B cell (primary cell): ENCODE results near the gene CLASRP. TPM values are rescaled to one million over a fixed set of nuclear protein-coding genes. Genes with fewer than 3 reads are reported as not detected.
A peak's percentile ranks its signal among the peaks of the same experiment; 100 is the strongest.

Experiments used
- ATAC-seq: fragments of 200-7000 bp; cut with Tn5 transposase; one replicate; pipeline ENCODE4 v1.10.0; 2021; ENCODE audit warnings: low read depth, mild to moderate bottlenecking, moderate number of reproducible peaks, moderate library complexity
- CTCF ChIA-PET: fragments of 350-600 bp; sonication (Branson Sonifier 250); formaldehyde crosslinking; loops from one replicate; lab custom pipeline; 2021; ENCODE audit warnings: antibody characterized with exemption, inconsistent platforms; lab: Charles Lee
- POLR2A ChIA-PET: fragments of 350-600 bp; sonication (Branson Sonifier 250); formaldehyde crosslinking; loops from one replicate; lab custom pipeline; 2021; ENCODE audit warnings: antibody characterized with exemption; lab: Charles Lee
- DNase-seq: peaks from one replicate; pipeline ENCODE4 v3.0.0; 2013
- H2AFZ ChIP-seq: 2 replicates; pipeline ENCODE4 v1.6.1; 2012; ENCODE audit warnings: mild to moderate bottlenecking, low read depth, low read length; ENCODE audit not compliant: insufficient read depth, poor library complexity, severe bottlenecking
- H3K27ac ChIP-seq, 2 donors: 1 replicate in 1 of 2; 2 replicates in 1 of 2; pipeline ENCODE4 v1.5.1; 2012 to 2013; ENCODE audit warnings: low read length in 2 of 2, mild to moderate bottlenecking in 2 of 2, moderate library complexity in 1 of 2
- H3K27me3 ChIP-seq, 4 experiments: fragments of 200-600 bp in 1 of 4; sonication (generic) in 1 of 4; replicated peaks in 1 of 4; 1 replicate in 2 of 4; 2 replicates in 2 of 4; pipeline versions ENCODE4 v1.6.1 to v1.7.0; 2013 to 2016; ENCODE audit warnings: low read length in 3 of 4, mild to moderate bottlenecking in 2 of 4, mixed read lengths in 1 of 4, moderate library complexity in 1 of 4; ENCODE audit not compliant: insufficient read depth in 4 of 4, control insufficient read depth in 3 of 4; ENCODE audit errors: control extremely low read depth in 1 of 4
- H3K36me3 ChIP-seq, 2 experiments: replicated peaks in 1 of 2; 1 replicate in 1 of 2; 2 replicates in 1 of 2; pipeline versions ENCODE4 v1.6.1 to v1.7.1; 2013; ENCODE audit warnings: low read length in 1 of 2; ENCODE audit not compliant: insufficient read depth in 2 of 2, control insufficient read depth in 1 of 2; ENCODE audit errors: control extremely low read depth in 1 of 2, extremely low read depth in 1 of 2
- H3K4me1 ChIP-seq, 2 donors: fragments of 200-600 bp in 1 of 2; sonication (generic) in 1 of 2; 1 replicate in 1 of 2; 2 replicates in 1 of 2; pipeline versions ENCODE4 v1.5.1 to v1.6.1; 2013 to 2017; ENCODE audit warnings: low read length in 2 of 2; ENCODE audit not compliant: control insufficient read depth in 2 of 2, insufficient read depth in 2 of 2
- H3K4me2 ChIP-seq: replicated peaks from 2 replicates; pipeline ENCODE3; 2012; ENCODE audit warnings: mild to moderate bottlenecking, low read depth, low read length; ENCODE audit not compliant: poor library complexity, severe bottlenecking
- H3K4me3 ChIP-seq, 5 experiments: fragments of 200-600 bp in 1 of 5; sonication (generic) in 1 of 5; 1 replicate in 3 of 5; 2 replicates in 2 of 5; pipeline versions ENCODE4 v1.5.1 to v1.7.0; 2011 to 2016; ENCODE audit warnings: low read length in 4 of 5, mild to moderate bottlenecking in 4 of 5, low read depth in 2 of 5, control low read depth in 1 of 5, moderate library complexity in 1 of 5; ENCODE audit not compliant: insufficient read depth in 1 of 5; ENCODE audit errors: control extremely low read depth in 1 of 5, extremely low read depth in 1 of 5
- H3K79me2 ChIP-seq: fragments of 200-600 bp; sonication (generic); one replicate; pipeline ENCODE4 v1.6.0; 2016; ENCODE audit warnings: low read length; ENCODE audit not compliant: control insufficient read depth, insufficient read depth
- H3K9ac ChIP-seq: fragments of 200-600 bp; sonication (generic); 2 replicates; pipeline ENCODE4 v1.6.1; 2017; ENCODE audit warnings: mild to moderate bottlenecking, low read length, moderate library complexity
- H3K9me3 ChIP-seq, 3 donors: one replicate each; pipeline versions ENCODE4 v1.6.1 to v1.7.1; 2013; ENCODE audit warnings: low read length in 2 of 3; ENCODE audit not compliant: control insufficient read depth in 2 of 3, insufficient read depth in 1 of 3; ENCODE audit errors: control extremely low read depth in 1 of 3
- H4K20me1 ChIP-seq: 2 replicates; pipeline ENCODE4 v1.6.0; 2012; ENCODE audit warnings: mild to moderate bottlenecking, low read length; ENCODE audit not compliant: insufficient read depth, control insufficient read depth, poor library complexity, severe bottlenecking
- H3K27ac Mint-ChIP-seq: one replicate; pipeline ENCODE4 v1.8.0; 2021; ENCODE audit warnings: mixed read lengths
- H3K27me3 Mint-ChIP-seq: one replicate; pipeline ENCODE4 v1.8.0; 2021; ENCODE audit warnings: mixed read lengths
- H3K4me1 Mint-ChIP-seq: one replicate; pipeline ENCODE4 v1.8.0; 2021; ENCODE audit warnings: mixed read lengths
- H3K4me3 Mint-ChIP-seq: one replicate; pipeline ENCODE4 v1.8.0; 2021; ENCODE audit warnings: mixed read lengths
- H3K9me3 Mint-ChIP-seq: one replicate; pipeline ENCODE4 v1.8.0; 2022; ENCODE audit warnings: mixed read lengths; ENCODE audit not compliant: insufficient read depth
- EZH2 ChIP-seq: IDR thresholded peaks from 2 replicates; pipeline ENCODE4 v1.6.1; 2012; ENCODE audit warnings: borderline replicate concordance, low read depth, mild to moderate bottlenecking, moderate library complexity, low read length; ENCODE audit not compliant: insufficient read depth, poor library complexity, severe bottlenecking
- WGBS: methylation state at CpG from one replicate; pipeline ENCODE4 v1.1.5; 2013; ENCODE audit warnings: missing lambda C conversion rate; ENCODE audit not compliant: insufficient coverage; 5-methylcytosine and 5-hydroxymethylcytosine counted together
- intact Hi-C: fragments of 100-400 bp; cut with micrococcal nuclease; formaldehyde crosslinking; loops from one replicate; pipeline ENCODE4 v1.10.0; 2022
- polyA plus RNA-seq: library from polyadenylated mRNA; depleted of rRNA; stranded (reverse); fragments of >200 nt; gene quantifications from 2 replicates; pipeline ENCODE4 v1.2.3, GENCODE V29; 2012
- total RNA-seq, 2 donors: library from RNA; stranded (reverse); fragments of 120-200 nt in 1 of 2; gene quantifications; 1 replicate in 1 of 2; 2 replicates in 1 of 2; pipeline versions ENCODE4 v1.2.3 to v1.2.4, GENCODE V29; 2013 to 2022
- TF ChIP-seq, protein P1 (sequence below): fragments of 200-600 bp; IDR thresholded peaks from one replicate; pipeline ENCODE4 v1.8.0; 2022; ENCODE audit warnings: antibody characterized with exemption, mild to moderate bottlenecking

CLASRP gene
- total and polyA plus RNA-seq, 2 donors (not counting 1 experiment from before 2014, with no cell fraction given): 234 to 285 TPM

DNA sequence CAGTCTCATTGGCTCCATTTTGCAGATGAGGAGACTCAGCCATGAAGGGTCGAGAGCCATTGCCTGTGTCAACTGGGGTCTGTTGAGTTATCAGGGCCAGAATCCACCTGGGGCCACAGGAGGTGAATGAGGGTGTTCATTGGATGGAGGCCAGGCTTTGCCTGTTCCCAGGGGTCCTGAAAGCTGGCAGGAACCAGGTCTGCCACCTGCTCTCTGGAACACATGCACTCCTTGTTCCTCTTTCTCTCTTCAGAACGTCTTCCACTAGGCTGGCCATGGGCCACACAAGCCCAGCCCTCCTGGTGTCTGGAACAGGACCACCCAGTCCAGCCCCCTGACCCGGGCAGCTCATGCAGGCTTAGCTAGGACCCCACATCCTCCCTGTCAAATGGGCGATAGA, 75.3 kb downstream of the CLASRP start:
- DNase-seq (no peak), ATAC-seq (no peak)
- H3K4me1 ChIP-seq: peaks cover 32 to 59% of the 10 kb centered on the region in 2 donors
- WGBS: 38% methylated on average over 3 of the region's 4 CpGs
- Mint-ChIP-seq H3K4me1 (peaks cover 66% of the 10 kb centered on the region), H3K9me3 (no peaks in the 10 kb centered on the region), H3K4me3 (no peak overlapping the region), H3K27ac (peak overlapping the region; percentile 11), H3K27me3 (no peaks in the 10 kb centered on the region)
- intact Hi-C loops: no loop called here
- peaks cover 96% of the 10 kb centered on the region for H3K79me2 ChIP-seq
- H3K9me3 ChIP-seq: no peaks in the 10 kb centered on the region
- POLR2A ChIA-PET: no interaction called here
- H3K4me3 ChIP-seq: no peak overlapping the region
- H3K9ac ChIP-seq: no peak overlapping the region
- no peak overlapping the region for H2AFZ ChIP-seq
- CTCF ChIA-PET: interaction anchor here (0.6 to 3.5 kb wide), 2 partner anchors 11 to 170 kb away, joined by 3 to 14 read pairs; no protein-coding TSS in a partner anchor
- no peaks in the 10 kb centered on the region for H3K36me3 ChIP-seq
- H3K27ac ChIP-seq: no peak overlapping the region
- no peaks in the 10 kb centered on the region for H3K27me3 ChIP-seq
- peaks cover 85% of the 10 kb centered on the region for H4K20me1 ChIP-seq
- peak overlapping the region; percentile 14 for H3K4me2 ChIP-seq
- TF ChIP-seq, protein P1, sequence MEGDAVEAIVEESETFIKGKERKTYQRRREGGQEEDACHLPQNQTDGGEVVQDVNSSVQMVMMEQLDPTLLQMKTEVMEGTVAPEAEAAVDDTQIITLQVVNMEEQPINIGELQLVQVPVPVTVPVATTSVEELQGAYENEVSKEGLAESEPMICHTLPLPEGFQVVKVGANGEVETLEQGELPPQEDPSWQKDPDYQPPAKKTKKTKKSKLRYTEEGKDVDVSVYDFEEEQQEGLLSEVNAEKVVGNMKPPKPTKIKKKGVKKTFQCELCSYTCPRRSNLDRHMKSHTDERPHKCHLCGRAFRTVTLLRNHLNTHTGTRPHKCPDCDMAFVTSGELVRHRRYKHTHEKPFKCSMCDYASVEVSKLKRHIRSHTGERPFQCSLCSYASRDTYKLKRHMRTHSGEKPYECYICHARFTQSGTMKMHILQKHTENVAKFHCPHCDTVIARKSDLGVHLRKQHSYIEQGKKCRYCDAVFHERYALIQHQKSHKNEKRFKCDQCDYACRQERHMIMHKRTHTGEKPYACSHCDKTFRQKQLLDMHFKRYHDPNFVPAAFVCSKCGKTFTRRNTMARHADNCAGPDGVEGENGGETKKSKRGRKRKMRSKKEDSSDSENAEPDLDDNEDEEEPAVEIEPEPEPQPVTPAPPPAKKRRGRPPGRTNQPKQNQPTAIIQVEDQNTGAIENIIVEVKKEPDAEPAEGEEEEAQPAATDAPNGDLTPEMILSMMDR: no peak
- no peak for TF ChIP-seq EZH2

DNA sequence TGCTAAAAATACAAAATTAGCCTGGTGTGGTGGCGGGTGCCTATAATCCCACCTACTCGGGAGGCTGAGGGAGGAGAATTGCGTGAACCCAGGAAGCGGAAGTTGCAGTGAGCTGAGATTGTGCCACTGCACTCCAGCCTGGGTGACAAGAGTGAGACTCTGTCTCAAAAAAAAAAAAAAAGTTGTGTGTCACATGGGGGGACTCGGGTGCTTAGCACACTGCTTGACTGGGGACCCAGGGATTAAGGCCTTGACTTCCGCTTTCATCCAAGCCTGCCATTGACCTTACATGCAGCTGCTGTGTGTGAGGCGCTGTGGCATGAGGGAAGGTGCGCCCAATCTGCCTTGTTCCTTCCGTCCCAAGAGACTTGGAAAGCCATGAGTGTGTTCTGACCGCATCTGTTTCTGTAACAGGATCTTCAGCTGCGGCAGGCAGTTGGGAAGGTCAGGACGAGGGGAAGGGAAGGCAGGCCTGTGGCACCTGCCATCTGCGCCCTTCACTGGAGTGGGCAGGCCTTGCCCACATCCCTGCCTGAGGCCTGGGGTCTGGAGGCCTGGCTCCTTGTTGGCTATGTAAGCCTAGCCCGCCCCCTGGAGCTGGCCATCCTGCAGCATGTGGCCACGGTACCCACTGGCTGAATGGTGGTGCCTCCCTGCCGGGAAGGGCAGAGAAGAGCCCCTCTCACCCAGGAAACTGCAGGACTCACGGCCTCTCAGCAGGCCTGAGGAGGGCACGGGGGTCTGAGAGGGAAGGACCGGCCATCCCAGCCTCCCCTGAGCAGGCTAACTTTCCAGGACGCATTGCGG, 77.2 kb downstream of the CLASRP start:
- Histone ChIP-seq H3K79me2 (peaks cover 94% of the 10 kb centered on the region), H3K9me3 (no peaks in the 10 kb centered on the region), H4K20me1 (peaks cover 83% of the 10 kb centered on the region), H3K36me3 (no peaks in the 10 kb centered on the region), H3K4me1 (peaks cover 38 to 69% of the 10 kb centered on the region in 2 donors), H3K27me3 (no peaks in the 10 kb centered on the region), H3K4me2 (no peak overlapping the region), H3K27ac (peak overlapping the region in 1 of 2 donors; percentile 33), H3K9ac (no peak overlapping the region), H3K4me3 (no peak overlapping the region), H2AFZ (no peak overlapping the region)
- no peaks in the 10 kb centered on the region for H3K9me3 Mint-ChIP-seq
- no peak overlapping the region for H3K27ac Mint-ChIP-seq
- 62% methylated on average over 18 of the region's 21 CpGs for WGBS
- ATAC-seq (no peak), DNase-seq (no peak)
- H3K27me3 Mint-ChIP-seq: no peaks in the 10 kb centered on the region
- TF ChIP-seq EZH2: no peak
- TF ChIP-seq, protein P1: no peak
- ChIA-PET CTCF (no interaction called here), POLR2A (interaction anchor here (0.7 kb wide), 1 partner anchor 29 kb away, joined by 3 read pairs; no protein-coding TSS in a partner anchor)
- peaks cover 73% of the 10 kb centered on the region for H3K4me1 Mint-ChIP-seq
- intact Hi-C loops: no loop called here
- H3K4me3 Mint-ChIP-seq: peak overlapping the region; percentile 39
